ENCODE measurements around the gene PAPOLB. TPM values are rescaled to one million over a fixed set of nuclear protein-coding genes. Genes with fewer than 3 reads are reported as not detected.

Gene PAPOLB
- total RNA-seq, 1 experiment from 2014 or later, result 0.13 TPM

DNA sequence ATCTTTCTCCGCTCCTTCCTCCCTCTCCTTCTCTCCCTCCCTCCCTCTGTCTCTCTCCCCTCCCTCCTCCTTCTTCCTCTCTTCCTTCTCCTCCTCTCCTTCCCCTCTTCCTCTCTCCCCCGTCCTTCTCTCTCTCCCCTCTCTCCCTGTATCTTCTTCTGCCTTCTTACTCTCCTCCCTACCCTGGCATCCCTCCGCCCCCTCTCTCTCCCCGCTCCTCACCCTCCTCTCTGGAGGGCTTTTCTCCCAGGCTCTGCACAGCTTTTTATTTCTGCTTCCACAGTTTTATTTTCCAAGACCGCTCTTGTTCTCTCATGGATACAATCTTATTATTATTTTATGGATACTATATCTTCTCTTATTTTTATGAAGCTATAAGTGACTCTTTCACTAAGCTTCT is 53.8 kb downstream of the PAPOLB start:
- Histone ChIP-seq H2AFZ (ENCODE audit: low read length) (no peak overlapping the region), H3K9ac (ENCODE audit: extremely low read depth, insufficient read length, low read length) (no peak overlapping the region), H2BK15ac (ENCODE audit: low read depth, low read length) (no peak overlapping the region), H3K4me1 (ENCODE audit: insufficient read depth, low read length) (no peaks in the 10 kb centered on the region), H4K8ac (replicated peaks; ENCODE audit: insufficient read length, low read depth, low read length) (no peak overlapping the region), H2BK5ac (ENCODE audit: insufficient read length, low read length) (no peak overlapping the region), H3K27me3 (ENCODE audit: insufficient read depth, low read length) (no peaks in the 10 kb centered on the region), H3K4me2 (ENCODE audit: insufficient read depth, insufficient read length, low read length) (no peak overlapping the region), H3K23me2 (ENCODE audit: insufficient read length, low read depth, low read length, poor library complexity, severe bottlenecking) (no peaks in the 10 kb centered on the region), H3K4ac (ENCODE audit: low read depth, low read length) (no peak overlapping the region), H3T11ph (ENCODE audit: low read length) (no peak overlapping the region), H3K9me3 (ENCODE audit: control insufficient read depth, low read depth, low read length) (no peaks in the 10 kb centered on the region), H3K79me2 (ENCODE audit: insufficient read depth, low read length) (no peaks in the 10 kb centered on the region), H3K23ac (ENCODE audit: insufficient read length, low read depth, low read length) (no peak overlapping the region), H3K14ac (ENCODE audit: insufficient read depth, low read length) (no peak overlapping the region), H3K56ac (ENCODE audit: insufficient read length, low read depth, low read length) (no peak overlapping the region), H4K20me1 (ENCODE audit: control insufficient read depth, insufficient read depth, insufficient read length) (no peaks in the 10 kb centered on the region), H2BK12ac (ENCODE audit: insufficient read length, low read depth, low read length) (no peak overlapping the region), H2BK20ac (ENCODE audit: low read depth, low read length, poor library complexity, severe bottlenecking) (no peak overlapping the region), H3K18ac (ENCODE audit: insufficient read length, low read depth, low read length) (no peak overlapping the region), H4K91ac (ENCODE audit: insufficient read length, low read depth, low read length) (no peak overlapping the region), H4K5ac (ENCODE audit: insufficient read length, low read depth, low read length) (no peak overlapping the region), H2AK5ac (ENCODE audit: insufficient read length, low read length) (no peak overlapping the region), H3K27ac (ENCODE audit: insufficient read length, low read depth, low read length) (no peak overlapping the region), H3K79me1 (ENCODE audit: insufficient read depth, low read depth, low read length, poor library complexity, severe bottlenecking) (no peaks in the 10 kb centered on the region), H2BK120ac (ENCODE audit: low read depth, low read length, poor library complexity, severe bottlenecking) (no peak overlapping the region)
- no peak for DNase-seq
- peaks cover 6 to 20% of the 10 kb centered on the region in 2 experiments for H3K4me1 Mint-ChIP-seq
- TF ChIP-seq CTCF (conservative IDR thresholded peaks at IDR 0.05), result no peak
- peaks cover 12% of the 10 kb centered on the region for H3K27me3 Mint-ChIP-seq (ENCODE audit: low read depth)
- WGBS (ENCODE audit: extremely low coverage, insufficient read length, low lambda C conversion rate), result no CpG with 5 or more reads among the region's 5 CpGs
- peaks cover 1 to 5% of the 10 kb centered on the region in 2 experiments; a peak in 2 of 5 replicates for H3K9me3 Mint-ChIP-seq
- H3K27ac Mint-ChIP-seq, result no peak overlapping the region
- H3K36me3 Mint-ChIP-seq (ENCODE audit: insufficient read depth in 1 of 3, low read depth in 3 of 3), result peaks cover 0 to 6% (median 0%) of the 10 kb centered on the region in 3 experiments; a peak in 1 of 7 replicates
- H3K4me3 Mint-ChIP-seq, result no peak overlapping the region; a peak in 1 of 5 replicates

Other genes starting within 250 kb of the PAPOLB start
- 14.4 and 14.8 TPM in 2 replicates for gene FOXK1, start 179.7 kb downstream of the PAPOLB start, total RNA-seq (2021)
- 38.3 and 39.2 TPM in 2 replicates for gene AP5Z1, start 86.4 kb downstream of the PAPOLB start, total RNA-seq (2021)
- 3.5 and 4.7 TPM in 2 replicates for gene RADIL, start 21.7 kb upstream of the PAPOLB start, total RNA-seq (2021)
- gene MMD2, start 97.2 kb upstream of the PAPOLB start, total RNA-seq (2021), result 0.11 and 0.20 TPM in 2 replicates
- 18.5 TPM in 2 replicates for gene RBAK, start 183.8 kb upstream of the PAPOLB start, total RNA-seq (2021)

All from H9 (cell line).